Loucy (cell line): ENCODE results near the gene ZNF207.

Source experiments
- EZH2phosphoT487 ChIP-seq: fragments of 200-600 bp; IDR thresholded peaks from 2 replicates; pipeline ENCODE4 v1.6.1; 2018; ENCODE audit warnings: antibody characterized with exemption, mild to moderate bottlenecking, moderate library complexity, borderline replicate concordance
- TF ChIP-seq, protein P1 (sequence below): fragments of 200-600 bp; sonication (generic); conservative IDR thresholded peaks from 2 replicates; pipeline ENCODE4 v1.5.1; 2014; ENCODE audit warnings: mild to moderate bottlenecking, antibody characterized with exemption, low read length

DNA sequence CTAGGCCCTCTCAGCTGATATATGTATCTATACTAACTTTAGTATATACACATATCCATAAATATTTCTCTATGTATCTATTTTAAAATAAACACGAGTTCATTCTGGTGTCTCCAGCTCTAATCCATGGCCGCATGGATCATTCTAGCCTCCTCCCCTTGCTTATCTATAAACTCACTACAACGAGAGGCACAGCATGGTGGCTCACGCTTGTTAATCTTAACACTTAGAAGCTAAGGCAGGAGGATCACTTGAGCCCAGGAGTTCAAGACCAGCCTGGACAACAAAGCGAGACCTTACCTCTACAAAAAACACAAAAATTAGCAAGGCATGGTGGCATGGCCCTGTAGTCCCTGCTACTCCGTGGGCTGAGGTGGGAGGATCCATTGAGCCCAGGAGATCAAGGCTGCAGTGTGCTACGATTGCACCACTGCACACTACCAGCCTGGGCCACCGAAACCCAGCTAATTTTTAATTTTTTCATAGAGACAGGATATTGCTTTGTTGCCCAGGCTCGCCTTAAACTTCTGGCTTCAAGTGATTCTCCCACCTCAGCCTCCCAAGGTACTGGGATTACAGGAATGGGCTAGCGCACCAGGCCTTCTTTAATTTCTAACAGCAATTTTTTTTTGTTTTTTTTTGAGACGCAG lies 3.9 kb upstream of the ZNF207 start:
- TF ChIP-seq, protein P1, sequence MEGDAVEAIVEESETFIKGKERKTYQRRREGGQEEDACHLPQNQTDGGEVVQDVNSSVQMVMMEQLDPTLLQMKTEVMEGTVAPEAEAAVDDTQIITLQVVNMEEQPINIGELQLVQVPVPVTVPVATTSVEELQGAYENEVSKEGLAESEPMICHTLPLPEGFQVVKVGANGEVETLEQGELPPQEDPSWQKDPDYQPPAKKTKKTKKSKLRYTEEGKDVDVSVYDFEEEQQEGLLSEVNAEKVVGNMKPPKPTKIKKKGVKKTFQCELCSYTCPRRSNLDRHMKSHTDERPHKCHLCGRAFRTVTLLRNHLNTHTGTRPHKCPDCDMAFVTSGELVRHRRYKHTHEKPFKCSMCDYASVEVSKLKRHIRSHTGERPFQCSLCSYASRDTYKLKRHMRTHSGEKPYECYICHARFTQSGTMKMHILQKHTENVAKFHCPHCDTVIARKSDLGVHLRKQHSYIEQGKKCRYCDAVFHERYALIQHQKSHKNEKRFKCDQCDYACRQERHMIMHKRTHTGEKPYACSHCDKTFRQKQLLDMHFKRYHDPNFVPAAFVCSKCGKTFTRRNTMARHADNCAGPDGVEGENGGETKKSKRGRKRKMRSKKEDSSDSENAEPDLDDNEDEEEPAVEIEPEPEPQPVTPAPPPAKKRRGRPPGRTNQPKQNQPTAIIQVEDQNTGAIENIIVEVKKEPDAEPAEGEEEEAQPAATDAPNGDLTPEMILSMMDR: no peak
- TF ChIP-seq EZH2phosphoT487: no peak
